Measurements from ENCODE around the gene MXD1. TPM values are rescaled to one million over a fixed set of nuclear protein-coding genes. Genes with fewer than 3 reads are reported as not detected.

Gene MXD1
- total and polyA plus RNA-seq, 12 donors = 1.7 to 12.1 (median 7.1) TPM

GRCh38 chr2:69989009-69989408, 74.1 kb downstream of the MXD1 start:
- Histone ChIP-seq H3K4me3 (no peak overlapping the region), H3K36me3 (replicated peaks in 1 of 2) (no peaks in the 10 kb centered on the region), H3K4me1 (replicated peaks in 1 of 2) (no peaks in the 10 kb centered on the region), H3K27me3 (no peaks in the 10 kb centered on the region), H3K9me3 (replicated peaks in 1 of 3) (no peaks in the 10 kb centered on the region), H3K27ac (no peak overlapping the region)
- intact Hi-C loops (cut with DNase I) = no loop called here
- WGBS, 4 donors = 70 to 87% (median 75%) methylated on average over 2 to 3 of the region's 3 CpGs
- TF ChIP-seq CTCF (IDR thresholded peaks at IDR 0.05) (no peak), POLR2A (IDR thresholded peaks at IDR 0.05) (no peak)
- no peak for DNase-seq

- 92 to 96% (median 95%) methylated on average over 7 to 12 of the region's 12 CpGs for WGBS, 4 donors
- H3K9me3 ChIP-seq (replicated peaks in 1 of 3) = no peaks in the 10 kb centered on the region
- no peak for TF ChIP-seq CTCF (IDR thresholded peaks at IDR 0.05)
- no peak for TF ChIP-seq POLR2A (IDR thresholded peaks at IDR 0.05)
- H3K27ac ChIP-seq = no peak overlapping the region
- no peaks in the 10 kb centered on the region for H3K27me3 ChIP-seq
- no peaks in the 10 kb centered on the region for H3K4me1 ChIP-seq (replicated peaks in 1 of 2)
- no peak overlapping the region for H3K4me3 ChIP-seq
- no peak for DNase-seq
- no peaks in the 10 kb centered on the region for H3K36me3 ChIP-seq (replicated peaks in 1 of 2)
- intact Hi-C loops (cut with DNase I) = no loop called here
These were observed 74.7 kb downstream of the MXD1 start for GRCh38 chr2:69989441-69990105.

Small RNA genes lying within 50 kb of the gene (small RNA-seq; reads per million reads assigned to genes)
- gene RPL23AP92 = 0 reads per million in 2 donors

Other genes with a start within 250 kb of the MXD1 start
- gene ANXA4, start 173.0 kb upstream of the MXD1 start, total RNA-seq = 10 to 100 TPM; 27.2 to 57.4 (median 46.4) TPM
- gene ANXA4, start 173.0 kb upstream of the MXD1 start, polyA plus RNA-seq = 10 to 100 TPM; 20.6 to 34.5 (median 23.5) TPM
- 10 to 100 TPM in 6 of 9 donors, 1 to 10 TPM in 3; 7.3 to 14.9 (median 10.2) TPM for gene GMCL1, start 85.4 kb upstream of the MXD1 start, total RNA-seq
- gene GMCL1, start 85.4 kb upstream of the MXD1 start, polyA plus RNA-seq = 10 to 100 TPM in 1 of 3 donors, 1 to 10 TPM in 2; 2.8 to 11.5 (median 5.1) TPM
- gene SNRNP27, start 21.2 kb upstream of the MXD1 start, total RNA-seq = 10 to 100 TPM; 35.2 to 67.4 (median 43.8) TPM
- 10 to 100 TPM; 25.1 to 76.0 (median 46.7) TPM for gene SNRNP27, start 21.2 kb upstream of the MXD1 start, polyA plus RNA-seq
- gene ASPRV1, start 46.5 kb downstream of the MXD1 start, total RNA-seq = 1 to 10 TPM in 8 of 9 donors, under 1 TPM in 1; 0.61 to 5.6 (median 1.8) TPM
- 1 to 10 TPM in 2 of 3 donors, under 1 TPM in 1; 0.64 to 3.5 (median 2.8) TPM for gene ASPRV1, start 46.5 kb downstream of the MXD1 start, polyA plus RNA-seq
- gene PCBP1, start 172.4 kb downstream of the MXD1 start, total RNA-seq = 100 to 1,000 TPM in 8 of 9 donors, 10 to 100 TPM in 1; 32.8 to 511 (median 242) TPM
- gene PCBP1, start 172.4 kb downstream of the MXD1 start, polyA plus RNA-seq = 100 to 1,000 TPM; 269 to 405 (median 350) TPM